ENCODE measurements around the gene AFF4.

DNA sequence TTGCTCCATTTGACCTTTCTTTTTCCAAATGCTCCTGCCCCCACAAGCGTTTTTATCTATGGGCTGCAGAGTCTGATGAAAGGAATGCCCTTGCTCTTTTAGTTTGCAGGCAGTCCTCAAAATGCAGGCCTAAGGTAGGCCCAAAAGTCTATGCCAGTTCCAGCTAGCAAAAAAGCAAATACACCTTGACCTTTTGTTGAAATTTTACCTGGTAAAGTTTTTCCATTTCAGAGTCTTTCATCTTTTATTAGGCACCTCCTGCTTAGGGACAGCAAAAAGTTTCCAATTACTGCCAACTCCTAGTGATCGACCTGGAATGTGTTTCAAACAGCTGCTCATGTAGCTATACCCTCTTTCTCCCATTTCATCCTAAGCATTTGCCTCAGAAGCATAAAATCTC, 92.6 kb downstream of the AFF4 start:
- TF ChIP-seq, protein P1, sequence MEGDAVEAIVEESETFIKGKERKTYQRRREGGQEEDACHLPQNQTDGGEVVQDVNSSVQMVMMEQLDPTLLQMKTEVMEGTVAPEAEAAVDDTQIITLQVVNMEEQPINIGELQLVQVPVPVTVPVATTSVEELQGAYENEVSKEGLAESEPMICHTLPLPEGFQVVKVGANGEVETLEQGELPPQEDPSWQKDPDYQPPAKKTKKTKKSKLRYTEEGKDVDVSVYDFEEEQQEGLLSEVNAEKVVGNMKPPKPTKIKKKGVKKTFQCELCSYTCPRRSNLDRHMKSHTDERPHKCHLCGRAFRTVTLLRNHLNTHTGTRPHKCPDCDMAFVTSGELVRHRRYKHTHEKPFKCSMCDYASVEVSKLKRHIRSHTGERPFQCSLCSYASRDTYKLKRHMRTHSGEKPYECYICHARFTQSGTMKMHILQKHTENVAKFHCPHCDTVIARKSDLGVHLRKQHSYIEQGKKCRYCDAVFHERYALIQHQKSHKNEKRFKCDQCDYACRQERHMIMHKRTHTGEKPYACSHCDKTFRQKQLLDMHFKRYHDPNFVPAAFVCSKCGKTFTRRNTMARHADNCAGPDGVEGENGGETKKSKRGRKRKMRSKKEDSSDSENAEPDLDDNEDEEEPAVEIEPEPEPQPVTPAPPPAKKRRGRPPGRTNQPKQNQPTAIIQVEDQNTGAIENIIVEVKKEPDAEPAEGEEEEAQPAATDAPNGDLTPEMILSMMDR (conservative IDR thresholded peaks at IDR 0.05; ENCODE audit: low read depth, low read length) = no peak
- no peak for TF ChIP-seq EZH2 (IDR thresholded peaks at IDR 0.05; ENCODE audit: borderline replicate concordance, low read depth, low read length, poor library complexity, severe bottlenecking)

Measured in A673 (cell line).